ENCODE measurements around the gene IFITM5. TPM values are rescaled to one million over a fixed set of nuclear protein-coding genes. Genes with fewer than 3 reads are reported as not detected.

IFITM5 gene
- total and polyA plus RNA-seq, 8 donors: 0.73 TPM; not detected in 7

GRCh38 chr11:305844-306211, 6.5 kb upstream of the IFITM5 start:
- WGBS, 5 donors: 86 to 90% (median 88%) methylated on average over 10 of the region's 10 CpGs
- no peaks in the 10 kb centered on the region for H3K9me3 ChIP-seq
- intact Hi-C loops (cut with DNase I; ENCODE audit: low total_unique reads): no loop called here
- no peaks in the 10 kb centered on the region for H3K36me3 ChIP-seq
- peak overlapping the region in 3 of 5 donors; percentile 77 to 93 (median 92) for H3K27ac ChIP-seq
- no peak for DNase-seq
- TF ChIP-seq EP300 (IDR thresholded peaks at IDR 0.05) (no peak), POLR2AphosphoS5 (IDR thresholded peaks at IDR 0.05) (no peak), CTCF (IDR thresholded peaks at IDR 0.05) (no peak), POLR2A (IDR thresholded peaks at IDR 0.05) (no peak)
- H3K4me3 ChIP-seq: no peak overlapping the region
- peaks cover 0 to 3% (median 0%) of the 10 kb centered on the region in 3 donors for H3K27me3 ChIP-seq
- H3K4me1 ChIP-seq: peaks cover 6 to 48% (median 27%) of the 10 kb centered on the region in 4 donors

DNA sequence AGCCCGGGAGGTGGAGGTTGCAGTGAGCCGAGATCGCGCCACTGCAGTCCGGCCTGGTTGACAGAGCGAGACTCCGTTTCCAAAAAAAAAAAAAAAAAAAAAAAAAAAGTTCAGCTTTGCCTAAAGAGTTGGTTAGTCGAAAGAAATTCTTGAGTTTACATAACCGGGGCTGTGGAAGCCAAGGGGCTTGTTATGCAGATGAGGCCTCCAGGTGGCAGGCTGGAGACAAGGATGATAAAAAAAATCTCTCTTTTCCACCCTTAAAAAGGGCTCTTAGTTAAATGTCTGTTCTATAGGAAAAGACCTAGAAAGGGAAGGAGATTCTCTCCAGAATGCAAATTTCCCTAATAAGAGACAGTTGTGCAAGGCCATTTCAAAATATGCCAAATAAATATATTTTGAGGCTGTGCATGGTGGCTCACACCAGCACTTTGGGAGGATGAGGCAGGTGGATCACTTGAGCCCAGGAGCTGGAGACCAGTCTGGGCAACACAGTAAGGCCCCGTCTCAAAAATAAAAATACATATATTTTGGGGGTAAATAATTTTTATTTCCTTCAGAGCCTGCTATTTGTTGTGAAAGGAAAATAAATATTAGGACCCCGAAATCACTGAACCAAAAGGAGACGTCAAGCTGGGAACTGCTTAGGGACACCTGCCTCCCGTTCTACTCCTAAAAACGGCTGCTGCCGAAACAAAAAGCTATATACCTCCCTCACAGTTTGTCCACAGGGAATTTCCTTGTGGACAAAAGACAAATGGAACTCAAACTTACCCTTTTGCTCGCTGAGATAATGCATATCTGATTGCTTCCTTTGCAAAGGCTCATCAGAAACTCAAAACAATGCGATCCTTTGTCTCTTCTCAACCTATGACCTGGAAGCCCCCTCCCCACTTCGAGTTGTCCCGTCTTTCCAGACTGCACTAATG, 5.9 kb upstream of the IFITM5 start:
- H3K9me3 ChIP-seq: no peaks in the 10 kb centered on the region
- 25 to 28% (median 28%) methylated on average over 19 of the region's 19 CpGs for WGBS, 5 donors
- intact Hi-C loops (cut with DNase I; ENCODE audit: low total_unique reads): no loop called here
- TF ChIP-seq CTCF (IDR thresholded peaks at IDR 0.05) (peak in 4 of 7 experiments; percentile 48 to 72 (median 60)), POLR2A (IDR thresholded peaks at IDR 0.05) (no peak)
- H3K4me1 ChIP-seq: peaks cover 6 to 48% (median 29%) of the 10 kb centered on the region in 4 donors
- H3K27me3 ChIP-seq: peaks cover 0 to 9% (median 4%) of the 10 kb centered on the region in 3 donors
- peak; percentile 65 to 90 for DNase-seq
- H3K27ac ChIP-seq: peak overlapping the region in 2 of 5 donors; percentile 92 to 93
- H3K4me3 ChIP-seq: no peak overlapping the region
- H3K36me3 ChIP-seq: no peaks in the 10 kb centered on the region

GRCh38 chr11:304061-304506, 4.8 kb upstream of the IFITM5 start:
- no peaks in the 10 kb centered on the region for H3K36me3 ChIP-seq
- H3K9me3 ChIP-seq: no peaks in the 10 kb centered on the region
- no peak overlapping the region for H3K27ac ChIP-seq
- intact Hi-C loops (cut with DNase I; ENCODE audit: low total_unique reads): no loop called here
- no peak for DNase-seq
- peaks cover 8 to 20% (median 15%) of the 10 kb centered on the region in 3 donors for H3K27me3 ChIP-seq
- no peak overlapping the region for H3K4me3 ChIP-seq
- H3K4me1 ChIP-seq: peaks cover 6 to 39% (median 26%) of the 10 kb centered on the region in 4 donors
- WGBS, 5 donors: 72 to 89% (median 78%) methylated on average over 17 to 52 of the region's 52 CpGs
- TF ChIP-seq POLR2AphosphoS5 (IDR thresholded peaks at IDR 0.05): no peak
- TF ChIP-seq CTCF (IDR thresholded peaks at IDR 0.05): no peak
- no peak for TF ChIP-seq EP300 (IDR thresholded peaks at IDR 0.05)
- no peak for TF ChIP-seq POLR2A (IDR thresholded peaks at IDR 0.05)

DNA sequence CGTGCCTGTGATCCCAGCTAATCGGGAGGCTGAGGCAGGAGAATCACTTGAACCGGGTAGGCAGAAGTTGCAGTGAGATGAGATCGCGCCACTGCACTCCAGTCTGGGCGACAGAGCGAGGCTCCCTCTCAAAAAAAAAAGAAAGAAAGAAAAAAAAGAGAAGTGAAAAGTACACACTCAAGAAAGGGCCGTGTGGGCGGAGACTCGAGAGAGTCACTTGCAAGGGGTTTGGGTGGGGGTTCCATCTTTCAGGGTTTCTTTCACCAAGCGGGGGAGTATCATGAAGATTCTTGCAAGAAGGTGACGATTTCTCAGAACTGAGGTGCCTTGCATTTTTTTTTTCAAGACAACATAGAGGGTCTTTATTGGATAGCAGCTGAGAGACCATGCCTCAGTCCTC, 4.0 kb upstream of the IFITM5 start:
- no peak for DNase-seq
- Histone ChIP-seq H3K4me3 (no peak overlapping the region), H3K4me1 (peaks cover 6 to 35% (median 26%) of the 10 kb centered on the region in 4 donors), H3K27me3 (peaks cover 12 to 28% (median 23%) of the 10 kb centered on the region in 3 donors), H3K36me3 (no peaks in the 10 kb centered on the region), H3K27ac (no peak overlapping the region), H3K9me3 (no peaks in the 10 kb centered on the region)
- no peak for TF ChIP-seq POLR2AphosphoS5 (IDR thresholded peaks at IDR 0.05)
- intact Hi-C loops (cut with DNase I; ENCODE audit: low total_unique reads): no loop called here
- WGBS, 5 donors: 75 to 86% (median 85%) methylated on average over 12 of the region's 12 CpGs
